HG03045 (cell line): ENCODE results near the gene GABRB1.

ENCODE experiments used
- ATAC-seq: cut with Tn5 transposase; IDR thresholded peaks from one replicate; pipeline ENCODE4 v1.9.1; 2021; ENCODE audit warnings: mild to moderate bottlenecking, moderate library complexity; ENCODE audit not compliant: unreplicated experiment

The GABRB1 gene

GRCh38 chr4:47465004-47465403, 433.6 kb downstream of the GABRB1 start:
- ATAC-seq = no peak

GRCh38 chr4:47466056-47466785, 434.9 kb downstream of the GABRB1 start:
- no peak for ATAC-seq

GRCh38 chr4:47468706-47469365, 437.5 kb downstream of the GABRB1 start:
- no peak for ATAC-seq

- ATAC-seq = no peak
Measured at GRCh38 chr4:47469951-47470350, 438.6 kb downstream of the GABRB1 start.

- no peak for ATAC-seq
Measured at GRCh38 chr4:47471064-47471463, 439.7 kb downstream of the GABRB1 start.

GRCh38 chr4:47471591-47471990, 440.2 kb downstream of the GABRB1 start:
- ATAC-seq = no peak

GRCh38 chr4:47473141-47473750, 441.9 kb downstream of the GABRB1 start:
- no peak for ATAC-seq

- no peak for ATAC-seq
Measured at GRCh38 chr4:47474799-47475198, 443.4 kb downstream of the GABRB1 start.

GRCh38 chr4:47475411-47475810, 444.0 kb downstream of the GABRB1 start:
- ATAC-seq = no peak
